Endothelial cell of umbilical vein (primary cell): ENCODE data around the gene DKK3. TPM values are rescaled to one million over a fixed set of nuclear protein-coding genes. Genes with fewer than 3 reads are reported as not detected.

ENCODE experiments used
- BruUV-seq: library from RNA; stranded (reverse); fragments of 400-500 nt; replicated peaks from 2 replicates; lab custom pipeline; 2021; lab: Mats Ljungman, UMichigan
- CTCF ChIA-PET: fragments of 300-600, 350-600 bp; sonication (Branson Sonifier 250); formaldehyde crosslinking; loops from one replicate; lab custom pipeline; 2021; ENCODE audit warnings: antibody characterized with exemption, inconsistent platforms; lab: Charles Lee
- POLR2A ChIA-PET: fragments of 300-600, 350-600 bp; sonication (Branson Sonifier 250); formaldehyde crosslinking; loops from one replicate; lab custom pipeline; 2021; ENCODE audit warnings: antibody characterized with exemption, inconsistent platforms; lab: Charles Lee
- DNase-seq: peaks from one replicate; pipeline ENCODE4 v3.0.0-alpha.2; 2011; ENCODE audit warnings: low read depth, low spot score
- FAIRE-seq: peaks from 2 replicates; lab custom pipeline; 2011; peaks lifted over from hg19 to GRCh38; lab: Jason Lieb, UNC
- H2AFZ ChIP-seq: 2 replicates; pipeline ENCODE4 v1.6.0; 2012; ENCODE audit warnings: low read depth, low read length, control low read depth, inconsistent platforms
- H3K27ac ChIP-seq: 2 replicates; pipeline ENCODE4 v1.5.1; 2011; ENCODE audit warnings: low read depth, mild to moderate bottlenecking, control low read depth, low read length, moderate library complexity; ENCODE audit not compliant: insufficient read depth
- H3K27me3 ChIP-seq, 2 experiments: 2 replicates each; pipeline versions ENCODE4 v1.6.0 to v1.6.1; 2011; ENCODE audit warnings: low read length in 2 of 2, mixed read lengths in 1 of 2; ENCODE audit not compliant: control insufficient read depth in 2 of 2, insufficient read depth in 2 of 2
- H3K36me3 ChIP-seq, 2 experiments: 2 replicates in 1 of 2; 3 replicates in 1 of 2; pipeline ENCODE4 v1.5.1; 2011; ENCODE audit warnings: low read length in 2 of 2, mild to moderate bottlenecking in 1 of 2, moderate library complexity in 1 of 2; ENCODE audit not compliant: control insufficient read depth in 2 of 2, insufficient read depth in 2 of 2; ENCODE audit errors: extremely low read depth in 1 of 2
- H3K4me1 ChIP-seq: 3 replicates; pipeline ENCODE4 v1.5.1; 2011; ENCODE audit warnings: mild to moderate bottlenecking, low read length; ENCODE audit not compliant: control insufficient read depth, insufficient read depth; ENCODE audit errors: extremely low read depth
- H3K4me2 ChIP-seq: 2 replicates; pipeline ENCODE4 v1.6.1; 2011; ENCODE audit warnings: low read length, control low read depth, mixed read lengths; ENCODE audit not compliant: insufficient read depth
- H3K4me3 ChIP-seq, 3 experiments: fragments of 200-600 bp in 1 of 3; sonication (generic), shearing (Covaris generic) in 1 of 3; replicated peaks in 1 of 3; 2 replicates each; pipeline ENCODE4 v1.5.1; 2011 to 2016; ENCODE audit warnings: control low read depth in 3 of 3, low read length in 3 of 3, mild to moderate bottlenecking in 2 of 3, inconsistent platforms in 1 of 3, low read depth in 1 of 3, moderate library complexity in 1 of 3; ENCODE audit not compliant: insufficient read depth in 1 of 3
- H3K79me2 ChIP-seq: 2 replicates; pipeline ENCODE4 v1.6.0; 2012; ENCODE audit warnings: low read length, inconsistent platforms; ENCODE audit not compliant: control insufficient read depth, insufficient read depth
- H3K9ac ChIP-seq: replicated peaks from 2 replicates; pipeline ENCODE3; 2011; ENCODE audit warnings: low read length, control low read depth; ENCODE audit not compliant: insufficient read depth; ENCODE audit errors: extremely low read depth
- H3K9me1 ChIP-seq: replicated peaks from 3 replicates; pipeline ENCODE4 v1.6.0; 2011; ENCODE audit warnings: mild to moderate bottlenecking, low read length; ENCODE audit not compliant: control insufficient read depth, insufficient read depth; ENCODE audit errors: extremely low read depth
- H3K9me3 ChIP-seq: replicated peaks from 2 replicates; pipeline ENCODE4 v1.5.1; 2012; ENCODE audit warnings: low read length, inconsistent platforms; ENCODE audit not compliant: control insufficient read depth, insufficient read depth
- H4K20me1 ChIP-seq: replicated peaks from 2 replicates; pipeline ENCODE3; 2011; ENCODE audit warnings: mild to moderate bottlenecking, low read length; ENCODE audit not compliant: control insufficient read depth, insufficient read depth; ENCODE audit errors: extremely low read depth
- CTCF ChIP-seq, 2 donors: IDR thresholded peaks; 1 replicate in 1 of 2; 2 replicates in 1 of 2; pipeline ENCODE4 v1.5.1; 2011; ENCODE audit warnings: low read length in 2 of 2, mild to moderate bottlenecking in 2 of 2, moderate library complexity in 2 of 2, control low read depth in 1 of 2, inconsistent platforms in 1 of 2, low read depth in 1 of 2; ENCODE audit not compliant: insufficient read depth in 1 of 2; ENCODE audit errors: extremely low read depth in 1 of 2
- FOS ChIP-seq: IDR thresholded peaks from 2 replicates; pipeline ENCODE4 v1.6.1; 2011; ENCODE audit warnings: mild to moderate bottlenecking, low read length, moderate library complexity, borderline replicate concordance; ENCODE audit not compliant: insufficient read depth
- GATA2 ChIP-seq: IDR thresholded peaks from 2 replicates; pipeline ENCODE4 v1.7.0; 2011; ENCODE audit warnings: low read depth, mild to moderate bottlenecking, moderate library complexity, mixed read lengths, low read length; ENCODE audit not compliant: insufficient read length, insufficient read depth
- JUN ChIP-seq: IDR thresholded peaks from 2 replicates; pipeline ENCODE4 v1.6.1; 2011; ENCODE audit warnings: borderline replicate concordance, low read depth; ENCODE audit not compliant: insufficient read length, insufficient read depth
- MAX ChIP-seq: IDR thresholded peaks from 2 replicates; pipeline ENCODE4 v1.6.1; 2011; ENCODE audit not compliant: insufficient read depth, insufficient read length
- MYC ChIP-seq: IDR thresholded peaks from one replicate; pipeline ENCODE4 v1.6.1; 2011; ENCODE audit warnings: mild to moderate bottlenecking, low read depth, low read length
- POLR2A ChIP-seq: IDR thresholded peaks from 2 replicates; pipeline ENCODE4 v1.6.1; 2012; ENCODE audit warnings: low read depth, mild to moderate bottlenecking, control low read depth, low read length
- POLR2AphosphoS5 ChIP-seq: IDR thresholded peaks from 2 replicates; pipeline ENCODE4 v1.6.1; 2012; ENCODE audit warnings: low read depth, mild to moderate bottlenecking, control low read depth, low read length, moderate library complexity; ENCODE audit not compliant: insufficient read depth
- dilution Hi-C: fragments of 300-500 bp; cut with MboI; formaldehyde crosslinking; loops from one replicate; pipeline ENCODE4 v1.15.0; 2019; ENCODE audit warnings: low sequenced_read_pairs; ENCODE audit not compliant: extremely low pct_ligation_motif_present
- intact Hi-C: fragments of 100-400 bp; cut with micrococcal nuclease; formaldehyde crosslinking; loops from one replicate; pipeline ENCODE4 v1.10.0; 2022
- polyA plus RNA-seq, 4 experiments: library from polyadenylated mRNA; depleted of rRNA in 3 of 4; stranded (reverse) in 3 of 4; unstranded in 1 of 4; fragments of >200 nt; gene quantifications; 2 replicates each; pipeline versions ENCODE4 v1.2.1 to v1.2.3, GENCODE V29; 2011 to 2012; ENCODE audit warnings: missing spikeins in 1 of 4
- total RNA-seq: library from RNA; stranded (reverse); gene quantifications from 2 replicates; pipeline ENCODE4 v1.2.3, GENCODE V29; 2021

Gene DKK3
- total and polyA plus RNA-seq, 2 donors (not counting 3 experiments of a cell fraction or from before 2014, with no cell fraction given): 131 to 335 TPM

GRCh38 chr11:11952036-11952435 is 56.4 kb downstream of the DKK3 start:
- Histone ChIP-seq H3K36me3 (peaks cover 6 to 8% of the 10 kb centered on the region in 2 experiments), H3K79me2 (no peaks in the 10 kb centered on the region), H3K4me2 (no peak overlapping the region), H3K9me1 (no peaks in the 10 kb centered on the region), H2AFZ (no peak overlapping the region), H3K4me3 (no peak overlapping the region), H3K27ac (no peak overlapping the region), H3K4me1 (no peaks in the 10 kb centered on the region), H3K27me3 (no peaks in the 10 kb centered on the region), H3K9me3 (no peaks in the 10 kb centered on the region), H3K9ac (no peak overlapping the region), H4K20me1 (no peaks in the 10 kb centered on the region)
- BruUV-seq: no TSS peak
- POLR2A ChIA-PET: no interaction called here
- FAIRE-seq: no peak
- TF ChIP-seq CTCF (IDR thresholded peaks at IDR 0.05; ENCODE audit: extremely low read depth in 1 of 2, insufficient read depth in 1 of 2, low read depth in 1 of 2, low read length in 2 of 2) (no peak), POLR2AphosphoS5 (no peak), POLR2A (no peak), GATA2 (no peak), MYC (no peak), FOS (no peak), JUN (no peak), MAX (no peak)
- intact Hi-C loops: no loop called here
- CTCF ChIA-PET: no interaction called here
- DNase-seq: no peak
- dilution Hi-C loops: no loop called here
